Caco-2 (cell line): ENCODE results near the gene CDIP1. TPM values are rescaled to one million over a fixed set of nuclear protein-coding genes. Genes with fewer than 3 reads are reported as not detected.

Source experiments
- BruUV-seq: library from RNA; stranded (reverse); fragments of 400-500 nt; replicated peaks from 2 replicates; lab custom pipeline; 2021; lab: Mats Ljungman, UMichigan
- CTCF ChIA-PET: fragments of 300-600 bp; sonication (Branson Sonifier 250); formaldehyde crosslinking; loops from one replicate; lab custom pipeline; 2022; ENCODE audit warnings: antibody characterized with exemption; lab: Charles Lee
- POLR2A ChIA-PET: fragments of 300-600 bp; sonication (Branson Sonifier 250); formaldehyde crosslinking; loops from one replicate; lab custom pipeline; 2022; ENCODE audit warnings: antibody characterized with exemption; lab: Charles Lee
- DNase-seq, 2 experiments: peaks; one replicate each; pipeline versions ENCODE4 v3.0.0 to v3.0.0-alpha.2; 2020 to 2022
- H3K27me3 ChIP-seq: replicated peaks from 2 replicates; pipeline ENCODE4 v1.6.0; 2011; ENCODE audit warnings: low read length; ENCODE audit not compliant: control insufficient read depth, insufficient read depth
- H3K36me3 ChIP-seq: 2 replicates; pipeline ENCODE4 v1.5.1; 2011; ENCODE audit warnings: low read length; ENCODE audit not compliant: control insufficient read depth, insufficient read depth
- H3K4me1 ChIP-seq: fragments of 250-450 bp; sonication (Bioruptor Pico); 2 replicates; pipeline ENCODE4 v1.5.1; 2020; ENCODE audit warnings: mild to moderate bottlenecking
- H3K4me3 ChIP-seq: 2 replicates; pipeline ENCODE4 v1.5.1; 2011; ENCODE audit warnings: low read depth, mild to moderate bottlenecking, control low read depth, low read length
- H3K9me3 ChIP-seq: fragments of 250-450 bp; sonication (Bioruptor Pico); 2 replicates; pipeline ENCODE4 v1.5.1; 2020; ENCODE audit warnings: mild to moderate bottlenecking, moderate library complexity
- H3K27ac Mint-ChIP-seq: one replicate; pipeline ENCODE4 v1.8.0; 2022; ENCODE audit warnings: mixed read lengths; ENCODE audit not compliant: unreplicated experiment
- H3K27me3 Mint-ChIP-seq: one replicate; pipeline ENCODE4 v1.8.0; 2022; ENCODE audit warnings: mixed read lengths; ENCODE audit not compliant: insufficient read depth, unreplicated experiment
- H3K36me3 Mint-ChIP-seq: one replicate; pipeline ENCODE4 v1.8.0; 2022; ENCODE audit warnings: mild to moderate bottlenecking, mixed read lengths; ENCODE audit not compliant: insufficient read depth, unreplicated experiment
- H3K4me1 Mint-ChIP-seq: one replicate; pipeline ENCODE4 v1.8.0; 2022; ENCODE audit warnings: low read depth, mixed read lengths; ENCODE audit not compliant: unreplicated experiment
- H3K4me3 Mint-ChIP-seq: one replicate; pipeline ENCODE4 v1.8.0; 2022; ENCODE audit warnings: mild to moderate bottlenecking, moderate library complexity, mixed read lengths; ENCODE audit not compliant: unreplicated experiment
- H3K9me3 Mint-ChIP-seq: one replicate; pipeline ENCODE4 v1.8.0; 2022; ENCODE audit warnings: mixed read lengths; ENCODE audit not compliant: unreplicated experiment
- CTCF ChIP-seq, 2 experiments: fragments of 200-600 bp in 1 of 2; IDR thresholded peaks; 1 replicate in 1 of 2; 2 replicates in 1 of 2; pipeline versions ENCODE4 v1.5.1 to v1.8.0; 2011 to 2022; ENCODE audit warnings: antibody characterized with exemption in 1 of 2, control low read depth in 1 of 2, inconsistent platforms in 1 of 2, low read depth in 1 of 2, low read length in 1 of 2, mild to moderate bottlenecking in 1 of 2, moderate library complexity in 1 of 2; ENCODE audit not compliant: insufficient read depth in 1 of 2, severe bottlenecking in 1 of 2, unreplicated experiment in 1 of 2
- intact Hi-C: fragments of 100-400 bp; cut with micrococcal nuclease; formaldehyde crosslinking; loops from one replicate; pipeline ENCODE4 v1.10.0; 2022; ENCODE audit not compliant: unreplicated experiment
- total RNA-seq: library from RNA; stranded (reverse); gene quantifications from 2 replicates; pipeline ENCODE4 v1.2.3, GENCODE V29; 2022

The CDIP1 gene
- total RNA-seq, 1 experiment from 2014 or later, result 51.7 TPM

GRCh38 chr16:4580250-4580649, 41.7 kb upstream of the CDIP1 start:
- no peak for DNase-seq
- Histone ChIP-seq H3K27me3 (no peaks in the 10 kb centered on the region), H3K4me3 (no peak overlapping the region), H3K36me3 (no peaks in the 10 kb centered on the region), H3K4me1 (no peaks in the 10 kb centered on the region), H3K9me3 (no peaks in the 10 kb centered on the region)
- no peak for TF ChIP-seq CTCF (IDR thresholded peaks at IDR 0.05; ENCODE audit: insufficient read depth in 1 of 2, low read depth in 1 of 2, low read length in 1 of 2, severe bottlenecking in 1 of 2, unreplicated experiment in 1 of 2)
- CTCF ChIA-PET, result no interaction called here
- Mint-ChIP-seq H3K36me3 (no peaks in the 10 kb centered on the region), H3K27ac (no peak overlapping the region), H3K4me3 (no peak overlapping the region), H3K4me1 (no peaks in the 10 kb centered on the region), H3K27me3 (no peaks in the 10 kb centered on the region), H3K9me3 (no peaks in the 10 kb centered on the region)
- POLR2A ChIA-PET, result no interaction called here
- intact Hi-C loops, result no loop called here
- BruUV-seq, result no TSS peak

DNA sequence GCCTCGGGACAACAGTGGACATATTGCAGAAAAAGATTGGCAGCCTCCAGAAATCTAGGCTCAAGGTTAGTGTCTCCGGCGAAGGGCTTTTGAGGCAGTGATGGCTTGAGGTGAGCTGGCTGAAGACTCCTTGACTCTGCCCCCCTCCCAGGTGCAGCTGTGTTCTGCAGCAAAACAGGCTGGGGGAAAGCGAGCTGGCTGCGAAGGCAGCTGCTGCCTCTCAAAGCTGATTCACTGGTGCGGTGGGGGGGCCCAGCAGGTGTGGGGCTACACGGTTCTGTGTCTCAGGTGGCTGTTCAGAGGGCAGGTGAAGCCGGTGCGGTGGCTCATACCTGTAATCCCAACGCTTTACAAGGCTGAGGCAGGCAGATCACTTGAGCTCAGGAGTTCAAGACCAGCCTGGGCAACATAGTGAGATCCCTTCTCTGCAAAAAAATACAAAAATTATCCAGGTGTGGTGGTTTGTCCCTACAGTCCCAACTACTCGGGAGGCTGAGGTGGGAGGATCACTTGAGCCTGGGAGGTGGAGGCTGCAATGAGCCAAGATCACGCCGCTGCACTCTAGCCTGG, 40.5 kb upstream of the CDIP1 start:
- Mint-ChIP-seq H3K9me3 (no peaks in the 10 kb centered on the region), H3K27me3 (no peaks in the 10 kb centered on the region), H3K36me3 (no peaks in the 10 kb centered on the region), H3K4me3 (no peak overlapping the region), H3K4me1 (no peaks in the 10 kb centered on the region), H3K27ac (no peak overlapping the region)
- ChIA-PET POLR2A (no interaction called here), CTCF (interaction anchor here (0.6 to 0.8 kb wide), 2 partner anchors 30 to 57 kb away, joined by 3 read pairs; no protein-coding TSS in a partner anchor)
- no peak for DNase-seq
- Histone ChIP-seq H3K4me1 (no peaks in the 10 kb centered on the region), H3K36me3 (no peaks in the 10 kb centered on the region), H3K9me3 (no peaks in the 10 kb centered on the region), H3K27me3 (no peaks in the 10 kb centered on the region), H3K4me3 (no peak overlapping the region)
- intact Hi-C loops, result no loop called here
- no TSS peak for BruUV-seq
- TF ChIP-seq CTCF (IDR thresholded peaks at IDR 0.05; ENCODE audit: insufficient read depth in 1 of 2, low read depth in 1 of 2, low read length in 1 of 2, severe bottlenecking in 1 of 2, unreplicated experiment in 1 of 2), result no peak

DNA sequence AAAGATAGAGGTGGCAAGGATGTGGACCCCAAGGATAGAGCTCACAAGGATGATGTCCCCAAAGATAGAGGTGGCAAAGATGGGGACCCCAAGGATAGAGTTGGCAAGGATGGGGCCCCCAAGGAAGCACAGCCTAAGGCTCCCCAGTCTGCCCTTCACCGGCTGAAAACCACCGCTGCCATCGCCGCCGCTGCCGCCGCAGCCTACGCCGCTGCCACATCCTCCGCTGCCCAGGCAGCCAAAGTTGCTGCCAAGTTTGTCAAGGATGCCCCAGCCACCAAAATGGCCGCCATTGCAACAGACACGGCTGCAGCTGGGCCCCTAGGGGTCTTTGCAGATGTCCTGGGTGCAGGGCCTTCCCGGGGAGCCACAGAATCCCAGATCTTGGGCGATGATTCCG, 37.4 kb upstream of the CDIP1 start:
- H3K4me3 Mint-ChIP-seq, result no peak overlapping the region
- no peaks in the 10 kb centered on the region for H3K4me1 ChIP-seq
- no peak overlapping the region for H3K4me3 ChIP-seq
- no peaks in the 10 kb centered on the region for H3K36me3 ChIP-seq
- H3K27me3 ChIP-seq, result no peaks in the 10 kb centered on the region
- no peaks in the 10 kb centered on the region for H3K9me3 ChIP-seq
- TF ChIP-seq CTCF (IDR thresholded peaks at IDR 0.05; ENCODE audit: insufficient read depth in 1 of 2, low read depth in 1 of 2, low read length in 1 of 2, severe bottlenecking in 1 of 2, unreplicated experiment in 1 of 2), result no peak
- no peak for DNase-seq
- ChIA-PET POLR2A (no interaction called here), CTCF (interaction anchor here (0.8 kb wide), 1 partner anchor 27 kb away, joined by 6 read pairs; no protein-coding TSS in a partner anchor)
- intact Hi-C loops, result no loop called here
- H3K27ac Mint-ChIP-seq, result no peak overlapping the region
- no peaks in the 10 kb centered on the region for H3K27me3 Mint-ChIP-seq
- H3K9me3 Mint-ChIP-seq, result no peaks in the 10 kb centered on the region
- H3K4me1 Mint-ChIP-seq, result no peaks in the 10 kb centered on the region
- no TSS peak for BruUV-seq
- no peaks in the 10 kb centered on the region for H3K36me3 Mint-ChIP-seq
